ENCODE results near the gene ECE1.
"Not testable (repeated sequence)": the region's sequence is repeated elsewhere in the genome, so short reads cannot be mapped to it uniquely, and the experiment has no call there.

Gene ECE1

GRCh38 chr1:21205416-21205815, 84.8 kb downstream of the ECE1 start:
- Mint-ChIP-seq H3K9me3 (no peaks in the 10 kb centered on the region), H3K4me1 (ENCODE audit: low read depth) (no peaks in the 10 kb centered on the region), H3K27me3 (no peaks in the 10 kb centered on the region), H3K27ac (no peak overlapping the region), H3K36me3 (ENCODE audit: low read depth) (no peaks in the 10 kb centered on the region), H3K4me3 (no peak overlapping the region)

GRCh38 chr1:21201650-21202049, 88.6 kb downstream of the ECE1 start:
- no peak overlapping the region for H3K27ac Mint-ChIP-seq
- H3K9me3 Mint-ChIP-seq, result no peaks in the 10 kb centered on the region
- no peak overlapping the region for H3K4me3 Mint-ChIP-seq
- H3K27me3 Mint-ChIP-seq, result no peaks in the 10 kb centered on the region
- H3K4me1 Mint-ChIP-seq (ENCODE audit: low read depth), result no peaks in the 10 kb centered on the region
- H3K36me3 Mint-ChIP-seq (ENCODE audit: low read depth), result no peaks in the 10 kb centered on the region

- not testable (repeated sequence) for H3K27ac Mint-ChIP-seq; H3K36me3 Mint-ChIP-seq (ENCODE audit: low read depth); H3K27me3 Mint-ChIP-seq; H3K4me1 Mint-ChIP-seq (ENCODE audit: low read depth); H3K4me3 Mint-ChIP-seq; H3K9me3 Mint-ChIP-seq
These were observed 89.0 kb downstream of the ECE1 start for GRCh38 chr1:21201238-21201637.

GRCh38 chr1:21200767-21201166, 89.5 kb downstream of the ECE1 start:
- Mint-ChIP-seq H3K27me3 (no peaks in the 10 kb centered on the region), H3K4me1 (ENCODE audit: low read depth) (no peaks in the 10 kb centered on the region), H3K4me3 (no peak overlapping the region), H3K27ac (no peak overlapping the region), H3K9me3 (no peaks in the 10 kb centered on the region), H3K36me3 (ENCODE audit: low read depth) (no peaks in the 10 kb centered on the region)

- no peaks in the 10 kb centered on the region for H3K9me3 Mint-ChIP-seq
- H3K4me3 Mint-ChIP-seq, result no peak overlapping the region
- peak overlapping the region; percentile 36 for H3K27ac Mint-ChIP-seq
- H3K27me3 Mint-ChIP-seq, result peaks cover 3% of the 10 kb centered on the region
- H3K4me1 Mint-ChIP-seq (ENCODE audit: low read depth), result no peaks in the 10 kb centered on the region
- no peaks in the 10 kb centered on the region for H3K36me3 Mint-ChIP-seq (ENCODE audit: low read depth)
These were observed 91.3 kb downstream of the ECE1 start for GRCh38 chr1:21198929-21199328.

GRCh38 chr1:21192871-21193270, 97.4 kb downstream of the ECE1 start:
- Mint-ChIP-seq H3K9me3 (no peaks in the 10 kb centered on the region), H3K27me3 (peaks cover 7% of the 10 kb centered on the region), H3K36me3 (ENCODE audit: low read depth) (no peaks in the 10 kb centered on the region), H3K4me1 (ENCODE audit: low read depth) (no peaks in the 10 kb centered on the region), H3K4me3 (no peak overlapping the region), H3K27ac (no peak overlapping the region)

GRCh38 chr1:21192284-21192683, 98.0 kb downstream of the ECE1 start:
- Mint-ChIP-seq H3K9me3 (no peaks in the 10 kb centered on the region), H3K4me1 (ENCODE audit: low read depth) (no peaks in the 10 kb centered on the region), H3K27me3 (peaks cover 7% of the 10 kb centered on the region), H3K27ac (no peak overlapping the region), H3K36me3 (ENCODE audit: low read depth) (no peaks in the 10 kb centered on the region), H3K4me3 (no peak overlapping the region)

GRCh38 chr1:21190771-21191170, 99.5 kb downstream of the ECE1 start:
- H3K9me3 Mint-ChIP-seq; H3K27me3 Mint-ChIP-seq; H3K36me3 Mint-ChIP-seq (ENCODE audit: low read depth); H3K4me1 Mint-ChIP-seq (ENCODE audit: low read depth); H3K27ac Mint-ChIP-seq; H3K4me3 Mint-ChIP-seq: not testable (repeated sequence)

- Mint-ChIP-seq H3K27ac (no peak overlapping the region), H3K4me3 (no peak overlapping the region), H3K27me3 (peaks cover 4% of the 10 kb centered on the region), H3K4me1 (ENCODE audit: low read depth) (no peaks in the 10 kb centered on the region), H3K9me3 (no peaks in the 10 kb centered on the region), H3K36me3 (ENCODE audit: low read depth) (no peaks in the 10 kb centered on the region)
These were observed 100.3 kb downstream of the ECE1 start for GRCh38 chr1:21189906-21190500.

- Mint-ChIP-seq H3K27ac (no peak overlapping the region), H3K36me3 (ENCODE audit: low read depth) (no peaks in the 10 kb centered on the region), H3K9me3 (no peaks in the 10 kb centered on the region), H3K4me3 (no peak overlapping the region), H3K4me1 (ENCODE audit: low read depth) (peaks cover 2% of the 10 kb centered on the region), H3K27me3 (peaks cover 3% of the 10 kb centered on the region)
These were observed 100.8 kb downstream of the ECE1 start for GRCh38 chr1:21189421-21189820.

- Mint-ChIP-seq H3K36me3 (ENCODE audit: low read depth) (no peaks in the 10 kb centered on the region), H3K27me3 (peaks cover 3% of the 10 kb centered on the region), H3K27ac (no peak overlapping the region), H3K4me3 (no peak overlapping the region), H3K4me1 (ENCODE audit: low read depth) (peaks cover 7% of the 10 kb centered on the region), H3K9me3 (no peaks in the 10 kb centered on the region)
These were observed 102.0 kb downstream of the ECE1 start for GRCh38 chr1:21188235-21188634.

- Mint-ChIP-seq H3K27me3 (no peaks in the 10 kb centered on the region), H3K36me3 (ENCODE audit: low read depth) (no peaks in the 10 kb centered on the region), H3K4me3 (no peak overlapping the region), H3K9me3 (no peaks in the 10 kb centered on the region), H3K27ac (no peak overlapping the region), H3K4me1 (ENCODE audit: low read depth) (peaks cover 7% of the 10 kb centered on the region)
These were observed 105.0 kb downstream of the ECE1 start for GRCh38 chr1:21185221-21185731.

- Mint-ChIP-seq H3K27ac (no peak overlapping the region), H3K9me3 (no peaks in the 10 kb centered on the region), H3K4me3 (no peak overlapping the region), H3K4me1 (ENCODE audit: low read depth) (peaks cover 7% of the 10 kb centered on the region), H3K27me3 (no peaks in the 10 kb centered on the region), H3K36me3 (ENCODE audit: low read depth) (no peaks in the 10 kb centered on the region)
These were observed 106.0 kb downstream of the ECE1 start for GRCh38 chr1:21184276-21184675.

GRCh38 chr1:21182181-21182731, 108.0 kb downstream of the ECE1 start:
- Mint-ChIP-seq H3K27me3 (no peaks in the 10 kb centered on the region), H3K9me3 (no peaks in the 10 kb centered on the region), H3K36me3 (ENCODE audit: low read depth) (no peaks in the 10 kb centered on the region), H3K27ac (no peak overlapping the region), H3K4me1 (ENCODE audit: low read depth) (peaks cover 10% of the 10 kb centered on the region), H3K4me3 (no peak overlapping the region)

- H3K9me3 Mint-ChIP-seq, H3K4me3 Mint-ChIP-seq, H3K27me3 Mint-ChIP-seq, H3K27ac Mint-ChIP-seq: not testable (repeated sequence)
- peaks cover 27% of the 10 kb centered on the region for H3K4me1 Mint-ChIP-seq (ENCODE audit: low read depth)
- peaks cover 19% of the 10 kb centered on the region for H3K36me3 Mint-ChIP-seq (ENCODE audit: low read depth)
These were observed 112.0 kb downstream of the ECE1 start for GRCh38 chr1:21178271-21178670.

All from stimulated activated naive CD8-positive, alpha-beta T cell treated with anti-CD3 and anti-CD28 coated beads, Interleukin-15, Interleukin-2, amounts not matched to agents 100 ng/mL and 50 ng/mL, for 24 hours (primary cell).